Transverse colon (tissue), 4 donors: ENCODE data around the gene PHETA1. TPM values are rescaled to one million over a fixed set of nuclear protein-coding genes. Genes with fewer than 3 reads are reported as not detected.

Experiments used
- DNase-seq: peaks from one replicate; pipeline ENCODE4 v3.0.0-alpha.2; 2019
- H3K27ac ChIP-seq, 4 donors: fragments of 200-600 bp; sonication (generic); 2 replicates each; pipeline ENCODE4 v1.5.1; 2016 to 2018; ENCODE audit warnings: inconsistent platforms in 4 of 4
- H3K27me3 ChIP-seq: fragments of 200-600 bp; sonication (generic); 2 replicates; pipeline ENCODE4 v1.5.1; 2017; ENCODE audit warnings: inconsistent platforms
- H3K36me3 ChIP-seq, 4 donors: fragments of 200-600 bp; sonication (generic); 2 replicates each; pipeline ENCODE4 v1.5.1; 2017 to 2019; ENCODE audit warnings: inconsistent platforms in 4 of 4
- H3K4me1 ChIP-seq, 4 donors: fragments of 200-600 bp; sonication (generic); 2 replicates each; pipeline ENCODE4 v1.5.1; 2017 to 2020; ENCODE audit warnings: inconsistent platforms in 4 of 4
- H3K4me3 ChIP-seq, 4 donors: fragments of 200-600 bp; sonication (generic); 1 replicate in 1 of 4; 2 replicates in 3 of 4; pipeline versions ENCODE4 v1.5.1 to v1.6.1; 2017 to 2019; ENCODE audit warnings: inconsistent platforms in 4 of 4
- H3K9me3 ChIP-seq, 2 donors: fragments of 200-600 bp; sonication (generic); 2 replicates each; pipeline ENCODE4 v1.5.1; 2017 to 2019; ENCODE audit warnings: inconsistent platforms in 2 of 2
- EP300 ChIP-seq: sonication (generic); formaldehyde crosslinking; IDR thresholded peaks from one replicate; pipeline ENCODE4 v1.6.1; 2017; ENCODE audit warnings: antibody characterized with exemption, low read depth
- POLR2A ChIP-seq: fragments of 450-650 bp; IDR thresholded peaks from one replicate; pipeline ENCODE4 v1.6.1; 2016; ENCODE audit warnings: antibody characterized with exemption, mild to moderate bottlenecking, moderate library complexity
- POLR2AphosphoS5 ChIP-seq, 3 donors: sonication (generic); formaldehyde crosslinking; IDR thresholded peaks; one replicate each; pipeline ENCODE4 v1.6.1; 2016; ENCODE audit warnings: antibody characterized with exemption in 3 of 3
- WGBS, 2 donors: methylation state at CpG; one replicate each; pipeline ENCODE4 v1.1.5; 2018; ENCODE audit warnings: low coverage in 1 of 2; 5-methylcytosine and 5-hydroxymethylcytosine counted together
- in situ Hi-C, 4 donors: fragments of 200-750 bp; cut with MboI; loops; one replicate each; pipeline versions ENCODE4 v1.15.0 to v1.15.1; 2017; ENCODE audit warnings: low sequenced_read_pairs in 3 of 4, low pct_ligation_motif_present in 1 of 4, low pct_unique_long_range_greater_than_20kb in 1 of 4
- intact Hi-C: fragments of 100-400 bp; cut with DNase I; formaldehyde crosslinking; loops from one replicate; pipeline ENCODE4 v1.15.1; 2023; ENCODE audit warnings: low total_unique reads
- total RNA-seq, 4 donors: library from RNA; depleted of rRNA; stranded (reverse); fragments of >200 nt; gene quantifications; one replicate each; pipeline ENCODE4 v1.1.0, GENCODE V29; 2016
- TF ChIP-seq, protein P1 (sequence below), 5 experiments: fragments of 200-600 bp in 3 of 5; fragments of 450-650 bp in 2 of 5; sonication (generic) in 3 of 5; IDR thresholded peaks; 1 replicate in 2 of 5; 2 replicates in 3 of 5; pipeline ENCODE4 v1.5.1; 2016 to 2017; ENCODE audit warnings: antibody characterized with exemption in 5 of 5, inconsistent platforms in 3 of 5, mild to moderate bottlenecking in 2 of 5, moderate library complexity in 1 of 5

PHETA1 gene
- total RNA-seq, 4 donors from 2014 or later = 22.4 to 34.8 (median 28.1) TPM

DNA sequence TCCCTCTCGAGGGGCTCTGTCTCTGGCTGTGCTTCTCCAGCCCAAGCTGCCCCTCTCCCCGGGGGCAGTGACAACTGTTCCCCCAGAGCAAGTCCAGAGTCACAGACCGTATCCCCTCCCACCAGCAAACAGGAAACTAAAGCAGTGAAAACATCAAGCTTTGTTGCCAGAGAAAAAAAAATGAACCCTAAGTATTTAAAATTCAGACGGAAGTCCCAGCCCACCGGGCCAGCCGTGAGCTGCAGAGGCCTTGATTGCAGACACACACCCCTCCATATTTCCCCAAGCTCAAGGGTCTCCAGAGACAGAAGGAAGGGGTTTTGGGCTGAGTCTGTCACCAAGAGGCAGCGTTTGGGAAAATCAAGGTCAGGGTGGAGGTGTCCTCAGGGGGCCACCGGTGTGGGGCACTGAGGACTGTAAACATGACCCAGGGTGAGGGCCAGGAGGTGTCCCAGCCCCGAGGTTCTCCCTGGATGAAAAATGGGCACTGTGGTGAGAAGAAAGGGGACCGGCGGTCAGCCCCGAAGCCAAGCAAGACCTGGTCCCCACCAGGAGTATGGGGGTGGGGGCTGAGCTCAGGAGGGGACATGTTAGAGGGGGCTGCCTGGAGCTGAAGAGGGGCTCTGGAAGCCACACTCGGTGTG lies 7.7 kb downstream of the PHETA1 start:
- Histone ChIP-seq H3K36me3 (peaks cover 0 to 3% (median 0%) of the 10 kb centered on the region in 4 donors), H3K4me3 (no peak overlapping the region), H3K27ac (no peak overlapping the region), H3K4me1 (no peaks in the 10 kb centered on the region), H3K27me3 (no peaks in the 10 kb centered on the region), H3K9me3 (no peaks in the 10 kb centered on the region)
- in situ Hi-C loops (no loop called here), intact Hi-C loops (loop anchor here (1.0 kb wide), 1 partner anchor 41 kb away; no protein-coding TSS in a partner anchor)
- no peak for TF ChIP-seq EP300
- TF ChIP-seq, protein P1, sequence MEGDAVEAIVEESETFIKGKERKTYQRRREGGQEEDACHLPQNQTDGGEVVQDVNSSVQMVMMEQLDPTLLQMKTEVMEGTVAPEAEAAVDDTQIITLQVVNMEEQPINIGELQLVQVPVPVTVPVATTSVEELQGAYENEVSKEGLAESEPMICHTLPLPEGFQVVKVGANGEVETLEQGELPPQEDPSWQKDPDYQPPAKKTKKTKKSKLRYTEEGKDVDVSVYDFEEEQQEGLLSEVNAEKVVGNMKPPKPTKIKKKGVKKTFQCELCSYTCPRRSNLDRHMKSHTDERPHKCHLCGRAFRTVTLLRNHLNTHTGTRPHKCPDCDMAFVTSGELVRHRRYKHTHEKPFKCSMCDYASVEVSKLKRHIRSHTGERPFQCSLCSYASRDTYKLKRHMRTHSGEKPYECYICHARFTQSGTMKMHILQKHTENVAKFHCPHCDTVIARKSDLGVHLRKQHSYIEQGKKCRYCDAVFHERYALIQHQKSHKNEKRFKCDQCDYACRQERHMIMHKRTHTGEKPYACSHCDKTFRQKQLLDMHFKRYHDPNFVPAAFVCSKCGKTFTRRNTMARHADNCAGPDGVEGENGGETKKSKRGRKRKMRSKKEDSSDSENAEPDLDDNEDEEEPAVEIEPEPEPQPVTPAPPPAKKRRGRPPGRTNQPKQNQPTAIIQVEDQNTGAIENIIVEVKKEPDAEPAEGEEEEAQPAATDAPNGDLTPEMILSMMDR (IDR thresholded peaks at IDR 0.05) = no peak
- TF ChIP-seq POLR2AphosphoS5 (IDR thresholded peaks at IDR 0.05) = no peak
- no peak for TF ChIP-seq POLR2A
- no peak for DNase-seq
- 70 to 73% methylated on average over 5 to 13 of the region's 13 CpGs for WGBS, 2 donors

DNA sequence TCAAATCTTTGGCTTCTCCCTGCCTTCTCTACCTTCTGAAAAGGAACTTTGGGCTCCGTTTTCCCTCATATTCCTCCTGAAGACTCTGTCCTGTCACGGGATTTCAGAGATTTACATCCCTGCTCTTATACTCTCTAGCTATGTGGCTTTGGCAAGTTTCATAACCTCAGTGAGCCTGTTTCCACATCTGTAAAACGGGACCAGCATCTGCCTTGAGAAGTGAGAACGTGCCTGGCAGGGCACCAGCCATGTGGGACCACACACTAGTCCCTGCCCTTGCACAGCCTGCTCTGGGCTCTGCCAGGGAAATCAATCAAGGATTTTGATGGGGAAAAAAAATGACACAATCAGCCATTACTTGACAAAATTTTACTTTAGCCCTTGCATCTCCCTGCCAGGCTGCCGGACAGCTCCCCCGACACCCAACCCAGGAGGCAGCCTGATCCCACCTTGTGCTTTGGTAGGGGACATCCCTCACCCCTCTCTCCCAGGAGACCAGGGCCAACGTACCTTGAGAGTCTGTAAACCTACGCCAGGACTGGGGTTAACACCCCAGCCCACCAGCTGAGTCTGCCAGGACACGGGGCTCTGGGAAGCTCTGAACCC lies 8.5 kb downstream of the PHETA1 start:
- Histone ChIP-seq H3K27ac (no peak overlapping the region), H3K27me3 (no peaks in the 10 kb centered on the region), H3K4me1 (no peaks in the 10 kb centered on the region), H3K4me3 (no peak overlapping the region), H3K36me3 (no peaks in the 10 kb centered on the region), H3K9me3 (no peaks in the 10 kb centered on the region)
- DNase-seq = no peak
- 48 to 61% methylated on average over 3 to 9 of the region's 9 CpGs for WGBS, 2 donors
- TF ChIP-seq POLR2AphosphoS5 (IDR thresholded peaks at IDR 0.05) (no peak), POLR2A (no peak), EP300 (no peak)
- TF ChIP-seq, protein P1 (IDR thresholded peaks at IDR 0.05) = no peak
- intact Hi-C loops = no loop called here
- in situ Hi-C loops = no loop called here

DNA sequence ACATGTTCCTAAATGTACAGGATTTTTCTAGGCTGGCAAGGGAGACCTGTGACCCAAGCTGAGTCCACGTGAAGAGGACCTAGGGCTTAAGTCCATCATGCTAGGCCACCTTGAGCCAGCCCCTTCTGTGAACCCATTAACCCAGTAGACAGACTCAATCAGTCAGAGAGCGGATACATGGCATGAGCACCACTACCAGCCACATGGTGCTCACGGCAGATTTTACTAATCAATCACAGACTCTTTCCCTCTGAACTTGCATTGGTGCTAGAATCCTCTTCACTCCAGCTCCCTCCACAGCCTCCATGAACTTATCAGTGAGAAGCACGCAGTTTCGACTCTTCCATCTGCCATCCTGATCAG lies 9.0 kb downstream of the PHETA1 start:
- no peaks in the 10 kb centered on the region for H3K4me1 ChIP-seq
- no peak for DNase-seq
- intact Hi-C loops (no loop called here), in situ Hi-C loops (no loop called here)
- H3K4me3 ChIP-seq = no peak overlapping the region
- TF ChIP-seq POLR2AphosphoS5 (IDR thresholded peaks at IDR 0.05) (no peak), EP300 (no peak), POLR2A (no peak)
- TF ChIP-seq, protein P1 (IDR thresholded peaks at IDR 0.05) = no peak
- no peaks in the 10 kb centered on the region for H3K27me3 ChIP-seq
- no peaks in the 10 kb centered on the region for H3K36me3 ChIP-seq
- no peak overlapping the region for H3K27ac ChIP-seq
- 61 to 69% methylated on average over 2 to 5 of the region's 5 CpGs for WGBS, 2 donors
- H3K9me3 ChIP-seq = no peaks in the 10 kb centered on the region

DNA sequence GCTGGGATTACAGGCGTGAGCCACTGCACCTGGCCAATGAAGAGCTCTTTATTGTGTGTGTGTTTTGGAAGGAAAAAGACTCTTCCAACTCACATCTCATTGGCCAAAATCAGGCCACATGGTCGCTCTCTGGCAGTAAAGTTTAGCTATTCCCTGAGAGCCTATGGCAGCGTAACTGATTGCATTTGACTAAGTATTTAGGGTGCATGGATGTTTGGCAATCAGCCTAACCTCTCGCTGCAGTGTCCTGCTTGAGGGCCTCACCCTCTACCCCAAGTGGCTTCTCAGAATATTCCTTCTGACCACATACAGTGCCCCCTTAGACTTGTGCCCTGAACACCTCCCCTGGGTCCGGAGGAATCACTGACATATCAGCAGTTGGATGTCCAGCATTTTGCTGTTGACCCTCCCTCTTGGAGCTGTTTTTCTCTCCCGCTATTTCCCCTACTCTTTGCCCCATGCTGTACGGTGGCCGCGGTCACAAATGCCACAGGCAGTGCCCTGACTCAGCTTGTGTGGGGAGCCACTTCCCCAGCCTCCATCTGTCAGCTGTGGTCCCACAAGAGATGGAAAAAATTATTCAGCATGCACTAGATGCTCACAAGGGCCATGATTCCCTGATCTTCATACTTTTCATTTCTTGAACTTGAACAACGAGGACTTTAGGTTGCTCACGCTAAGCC lies 9.5 kb downstream of the PHETA1 start:
- in situ Hi-C loops = no loop called here
- no peak for DNase-seq
- H3K27me3 ChIP-seq = no peaks in the 10 kb centered on the region

More for the DNA sequence above, 9.5 kb downstream of the PHETA1 start:
- intact Hi-C loops = no loop called here
- no peak overlapping the region for H3K27ac ChIP-seq
- no peaks in the 10 kb centered on the region for H3K4me1 ChIP-seq
- no peaks in the 10 kb centered on the region for H3K36me3 ChIP-seq
- 38 to 51% methylated on average over 7 to 11 of the region's 11 CpGs for WGBS, 2 donors
- H3K4me3 ChIP-seq = no peak overlapping the region
- no peaks in the 10 kb centered on the region for H3K9me3 ChIP-seq
- TF ChIP-seq POLR2A (no peak), EP300 (no peak), POLR2AphosphoS5 (IDR thresholded peaks at IDR 0.05) (no peak)
- TF ChIP-seq, protein P1 (IDR thresholded peaks at IDR 0.05) = no peak
